ENCODE measurements around the gene AUTS2.
"Not testable (repeated sequence)": the region's sequence is repeated elsewhere in the genome, so short reads cannot be mapped to it uniquely, and the experiment has no call there.

The AUTS2 gene

DNA sequence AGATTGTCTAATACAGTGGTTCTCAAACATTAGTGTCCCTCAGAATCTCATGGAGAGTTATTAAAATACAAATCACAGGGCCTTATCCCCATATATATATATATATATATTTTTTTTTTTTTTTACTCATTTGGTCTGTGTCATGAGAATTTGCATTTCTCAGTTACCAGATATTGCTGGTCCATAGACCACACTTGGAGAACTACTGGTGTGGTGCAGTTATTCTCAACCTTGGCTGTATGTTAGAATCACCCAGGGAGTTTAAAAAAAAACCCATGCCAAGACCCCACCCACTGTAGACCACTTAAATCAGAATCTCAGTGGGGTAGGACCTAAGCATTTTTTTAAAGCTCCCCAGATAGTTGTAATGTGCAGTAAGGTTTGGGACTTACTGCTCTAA, 179.9 kb downstream of the AUTS2 start:
- H3K27ac ChIP-seq: no peak overlapping the region
- H3K4me3 ChIP-seq (ENCODE audit: low read depth, low read length): no peak overlapping the region
- DNase-seq: no peak
- no peaks in the 10 kb centered on the region for H3K27me3 ChIP-seq (ENCODE audit: insufficient read depth, low read depth, severe bottlenecking)
- TF ChIP-seq, protein P1, sequence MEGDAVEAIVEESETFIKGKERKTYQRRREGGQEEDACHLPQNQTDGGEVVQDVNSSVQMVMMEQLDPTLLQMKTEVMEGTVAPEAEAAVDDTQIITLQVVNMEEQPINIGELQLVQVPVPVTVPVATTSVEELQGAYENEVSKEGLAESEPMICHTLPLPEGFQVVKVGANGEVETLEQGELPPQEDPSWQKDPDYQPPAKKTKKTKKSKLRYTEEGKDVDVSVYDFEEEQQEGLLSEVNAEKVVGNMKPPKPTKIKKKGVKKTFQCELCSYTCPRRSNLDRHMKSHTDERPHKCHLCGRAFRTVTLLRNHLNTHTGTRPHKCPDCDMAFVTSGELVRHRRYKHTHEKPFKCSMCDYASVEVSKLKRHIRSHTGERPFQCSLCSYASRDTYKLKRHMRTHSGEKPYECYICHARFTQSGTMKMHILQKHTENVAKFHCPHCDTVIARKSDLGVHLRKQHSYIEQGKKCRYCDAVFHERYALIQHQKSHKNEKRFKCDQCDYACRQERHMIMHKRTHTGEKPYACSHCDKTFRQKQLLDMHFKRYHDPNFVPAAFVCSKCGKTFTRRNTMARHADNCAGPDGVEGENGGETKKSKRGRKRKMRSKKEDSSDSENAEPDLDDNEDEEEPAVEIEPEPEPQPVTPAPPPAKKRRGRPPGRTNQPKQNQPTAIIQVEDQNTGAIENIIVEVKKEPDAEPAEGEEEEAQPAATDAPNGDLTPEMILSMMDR (IDR thresholded peaks at IDR 0.05; ENCODE audit: low read depth, low read length): no peak
- H3K9me3 ChIP-seq (ENCODE audit: severe bottlenecking): no peaks in the 10 kb centered on the region
- H3K36me3 ChIP-seq: no peaks in the 10 kb centered on the region

- no peak overlapping the region for H3K27ac ChIP-seq
- TF ChIP-seq, protein P1 (IDR thresholded peaks at IDR 0.05; ENCODE audit: low read depth, low read length): no peak
- no peaks in the 10 kb centered on the region for H3K36me3 ChIP-seq
- no peak for DNase-seq
- H3K27me3 ChIP-seq (ENCODE audit: insufficient read depth, low read depth, severe bottlenecking): no peaks in the 10 kb centered on the region
- H3K9me3 ChIP-seq (ENCODE audit: severe bottlenecking): no peaks in the 10 kb centered on the region
- no peak overlapping the region for H3K4me3 ChIP-seq (ENCODE audit: low read depth, low read length)
These were observed 182.1 kb downstream of the AUTS2 start for GRCh38 chr7:69780379-69780778.

- no peak for DNase-seq
- H3K9me3 ChIP-seq (ENCODE audit: severe bottlenecking): no peaks in the 10 kb centered on the region
- no peaks in the 10 kb centered on the region for H3K27me3 ChIP-seq (ENCODE audit: insufficient read depth, low read depth, severe bottlenecking)
- H3K4me3 ChIP-seq (ENCODE audit: low read depth, low read length): no peak overlapping the region
- no peaks in the 10 kb centered on the region for H3K36me3 ChIP-seq
- TF ChIP-seq, protein P1 (IDR thresholded peaks at IDR 0.05; ENCODE audit: low read depth, low read length): no peak
- H3K27ac ChIP-seq: no peak overlapping the region
These were observed 183.2 kb downstream of the AUTS2 start for GRCh38 chr7:69781412-69781846.

- DNase-seq: no peak
- TF ChIP-seq, protein P1 (IDR thresholded peaks at IDR 0.05; ENCODE audit: low read depth, low read length): no peak
- H3K27me3 ChIP-seq (ENCODE audit: insufficient read depth, low read depth, severe bottlenecking): no peaks in the 10 kb centered on the region
- H3K36me3 ChIP-seq: no peaks in the 10 kb centered on the region
- H3K27ac ChIP-seq: no peak overlapping the region
- H3K9me3 ChIP-seq (ENCODE audit: severe bottlenecking): no peaks in the 10 kb centered on the region
- H3K4me3 ChIP-seq (ENCODE audit: low read depth, low read length): no peak overlapping the region
These were observed 184.8 kb downstream of the AUTS2 start for GRCh38 chr7:69782917-69783684.

DNA sequence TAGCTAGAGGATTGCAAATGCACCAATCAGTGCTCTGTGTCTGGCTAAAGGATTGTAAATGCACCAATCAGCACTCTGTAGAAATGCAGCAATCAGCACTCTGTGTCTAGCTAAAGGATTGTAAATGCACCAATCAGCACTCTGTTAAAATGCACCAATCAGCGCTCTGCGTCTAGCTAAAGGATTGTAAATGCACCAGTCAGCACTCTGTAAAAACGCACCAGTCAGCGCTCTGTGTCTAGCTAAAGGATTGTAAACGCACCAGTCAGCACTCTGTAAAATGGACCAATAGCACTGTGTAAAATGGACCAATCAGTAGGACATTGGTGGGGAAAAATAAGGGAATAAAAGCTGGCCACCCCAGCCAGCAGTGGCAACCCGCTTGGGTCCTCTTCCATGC, 187.9 kb downstream of the AUTS2 start:
- not testable (repeated sequence) for H3K27me3 ChIP-seq (ENCODE audit: insufficient read depth, low read depth, severe bottlenecking); H3K36me3 ChIP-seq; H3K4me3 ChIP-seq (ENCODE audit: low read depth, low read length); DNase-seq; H3K27ac ChIP-seq; H3K9me3 ChIP-seq (ENCODE audit: severe bottlenecking)

DNA sequence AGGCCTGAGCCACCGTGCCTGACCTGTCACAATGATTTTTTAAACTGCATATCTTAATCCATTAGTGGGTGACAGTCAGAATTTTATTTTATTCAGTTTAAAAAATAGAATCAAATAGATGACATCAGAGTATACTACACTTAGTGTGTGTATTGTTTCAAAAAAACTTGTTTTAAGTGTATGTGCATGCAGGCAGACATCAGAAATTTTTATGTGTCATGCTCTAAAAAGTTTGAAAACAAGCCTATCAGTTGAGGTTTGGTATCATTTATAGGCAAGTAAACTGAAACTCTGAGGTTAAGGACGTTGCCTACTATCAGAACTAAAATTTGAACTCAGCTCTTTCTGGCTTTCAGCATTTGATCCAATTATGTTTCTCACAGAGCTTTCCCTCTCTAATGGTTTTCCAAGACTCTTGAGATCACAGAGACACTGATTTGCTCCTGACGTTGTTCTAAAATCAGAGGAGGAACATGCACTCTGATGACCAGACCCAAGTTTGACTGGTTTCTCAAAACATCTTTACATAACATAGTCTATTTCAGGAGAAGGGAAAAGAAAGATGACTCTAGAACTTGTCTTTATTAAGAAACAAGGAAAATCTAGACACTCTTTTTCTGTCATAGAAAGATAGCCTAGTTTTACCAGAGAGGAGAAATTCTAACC, 188.6 kb downstream of the AUTS2 start:
- Histone ChIP-seq H3K36me3 (no peaks in the 10 kb centered on the region), H3K27me3 (ENCODE audit: insufficient read depth, low read depth, severe bottlenecking) (no peaks in the 10 kb centered on the region), H3K9me3 (ENCODE audit: severe bottlenecking) (no peaks in the 10 kb centered on the region), H3K27ac (no peak overlapping the region), H3K4me3 (ENCODE audit: low read depth, low read length) (no peak overlapping the region)
- TF ChIP-seq, protein P1 (IDR thresholded peaks at IDR 0.05; ENCODE audit: low read depth, low read length): no peak
- no peak for DNase-seq
